Heart right ventricle (tissue), 16 donors: Measurements from ENCODE around the gene PPP1R2. TPM values are rescaled to one million over a fixed set of nuclear protein-coding genes. Genes with fewer than 3 reads are reported as not detected.

Experiments
- ATAC-seq, 8 donors: fragments of 200-7000 bp; cut with Tn5 transposase; one replicate each; pipeline ENCODE4 v1.9.1; 2020; ENCODE audit warnings: mild to moderate bottlenecking in 8 of 8, moderate library complexity in 8 of 8, moderate number of reproducible peaks in 1 of 8
- DNase-seq, 2 donors: peaks; one replicate each; pipeline ENCODE4 v3.0.0-alpha.2; 2020
- H3K27ac ChIP-seq, 10 donors: fragments of 200-600 bp; sonication (generic) in 2 of 10; one replicate each; pipeline versions ENCODE4 v1.5.0 to v1.8.0; 2020 to 2022; ENCODE audit warnings: mild to moderate bottlenecking in 3 of 10
- H3K27me3 ChIP-seq, 7 donors: fragments of 200-600 bp; one replicate each; pipeline ENCODE4 v1.8.0; 2021 to 2022; ENCODE audit warnings: mild to moderate bottlenecking in 2 of 7
- H3K36me3 ChIP-seq, 9 donors: fragments of 200-600 bp; sonication (generic) in 1 of 9; one replicate each; pipeline versions ENCODE4 v1.5.0 to v1.8.0; 2020 to 2022; ENCODE audit warnings: mild to moderate bottlenecking in 2 of 9
- H3K4me1 ChIP-seq, 9 donors: fragments of 200-600 bp; sonication (generic) in 1 of 9; one replicate each; pipeline versions ENCODE4 v1.5.0 to v1.8.0; 2020 to 2022; ENCODE audit warnings: mild to moderate bottlenecking in 4 of 9
- H3K4me3 ChIP-seq, 10 donors: fragments of 200-600 bp; sonication (generic) in 2 of 10; one replicate each; pipeline versions ENCODE4 v1.5.0 to v1.8.0; 2020 to 2022; ENCODE audit warnings: mild to moderate bottlenecking in 7 of 10, moderate library complexity in 2 of 10
- H3K9me3 ChIP-seq, 11 donors: fragments of 200-600 bp in 10 of 11; sonication (generic) in 2 of 11; one replicate each; pipeline versions ENCODE4 v1.5.0 to v1.8.0; 2013 to 2022; ENCODE audit warnings: mild to moderate bottlenecking in 2 of 11, control low read depth in 1 of 11, moderate library complexity in 1 of 11
- WGBS, 2 donors: extraction: QIAGEN DNeasy Blood & Tissue Kit; methylation state at CpG; one replicate each; pipeline ENCODE4 v1.1.7; 2013; ENCODE audit warnings: inconsistent platforms in 1 of 2; 5-methylcytosine and 5-hydroxymethylcytosine counted together
- intact Hi-C, 10 donors: fragments of 100-400 bp; cut with DNase I; formaldehyde crosslinking; loops; one replicate each; pipeline versions ENCODE4 v1.11.1 to v1.14.2; 2022
- polyA plus RNA-seq, 2 donors: library from polyadenylated mRNA; stranded (reverse); fragments of 200-250 nt; gene quantifications; one replicate each; pipeline ENCODE4 v1.2.3, GENCODE V29; 2013
- total RNA-seq, 10 donors: library from RNA; stranded (reverse); fragmentation: NEBNext Ultra II Directional in 3 of 10; extraction: Animal tissue kit (Norgen Biotek cat#: 25700) in 3 of 10; gene quantifications; one replicate each; pipeline versions ENCODE4 v1.2.1 to v1.2.4, GENCODE V29; 2021 to 2023
- TF ChIP-seq, protein P1 (sequence below), 9 donors: fragments of 200-600 bp; sonication (generic) in 2 of 9; IDR thresholded peaks; one replicate each; pipeline versions ENCODE4 v1.5.0 to v1.8.0; 2021 to 2022; ENCODE audit warnings: antibody characterized with exemption in 9 of 9, mild to moderate bottlenecking in 5 of 9, moderate library complexity in 1 of 9
- donor health status: Arrhythmogenic right ventricular cardiomyopathy.
- donor health status: ischemic (EF 13 %, LVEDD 7.1; RV severe dilation, severe dysfunction).
- donor health status: healthy with polysubstance abuse.
- donor health status: DM: no; HTN: yes; CAD: no.
- donor health status: DM: no; HTN: no; CAD: no.
- donor health status: ischemic (EF 25% LVEDD 6.9; RV normal size, moderate dysfunction).
- donor health status: ischemic (EF 25% LVEDD 5.7; RV mildly dilated, moderate dysfunction).
- donor health status: healthy.
- donor health status: DM: yes; HTN: yes; CAD: no.
- donor health status: Ischemic cardiomyopathy.
- donor health status: ischemic (EF 35%, LVEDD 5.7; RV mildly dilated, moderate dysfunction).
- donor health status: nonischemic (EF 11% LVEDD 7.7; RV severe dilation, severe dysfunction).
- donor health status: DM: yes; HTN: yes; CAD: no.
- donor health status: PGD.
- donor health status: ischemic (EF 29% LVEDD 5.4; RV normal size, mild dysfunction).
- donor health status: nonischemic (EF 23%, LVEDD 6.1; RV moderate dilation, normal function).

The PPP1R2 gene
- total and polyA plus RNA-seq, 12 donors: 15.4 to 55.2 (median 40.3) TPM

GRCh38 chr3:195587824-195588223 lies 44.7 kb upstream of the PPP1R2 start:
- no peak overlapping the region for H3K27ac ChIP-seq
- H3K27me3 ChIP-seq: peaks cover 0 to 25% (median 0%) of the 10 kb centered on the region in 7 donors
- peaks cover 0 to 11% (median 0%) of the 10 kb centered on the region in 11 donors for H3K9me3 ChIP-seq
- H3K36me3 ChIP-seq: no peaks in the 10 kb centered on the region
- intact Hi-C loops: no loop called here
- no peak for DNase-seq
- peaks cover 0 to 23% (median 7%) of the 10 kb centered on the region in 9 donors for H3K4me1 ChIP-seq
- TF ChIP-seq, protein P1, sequence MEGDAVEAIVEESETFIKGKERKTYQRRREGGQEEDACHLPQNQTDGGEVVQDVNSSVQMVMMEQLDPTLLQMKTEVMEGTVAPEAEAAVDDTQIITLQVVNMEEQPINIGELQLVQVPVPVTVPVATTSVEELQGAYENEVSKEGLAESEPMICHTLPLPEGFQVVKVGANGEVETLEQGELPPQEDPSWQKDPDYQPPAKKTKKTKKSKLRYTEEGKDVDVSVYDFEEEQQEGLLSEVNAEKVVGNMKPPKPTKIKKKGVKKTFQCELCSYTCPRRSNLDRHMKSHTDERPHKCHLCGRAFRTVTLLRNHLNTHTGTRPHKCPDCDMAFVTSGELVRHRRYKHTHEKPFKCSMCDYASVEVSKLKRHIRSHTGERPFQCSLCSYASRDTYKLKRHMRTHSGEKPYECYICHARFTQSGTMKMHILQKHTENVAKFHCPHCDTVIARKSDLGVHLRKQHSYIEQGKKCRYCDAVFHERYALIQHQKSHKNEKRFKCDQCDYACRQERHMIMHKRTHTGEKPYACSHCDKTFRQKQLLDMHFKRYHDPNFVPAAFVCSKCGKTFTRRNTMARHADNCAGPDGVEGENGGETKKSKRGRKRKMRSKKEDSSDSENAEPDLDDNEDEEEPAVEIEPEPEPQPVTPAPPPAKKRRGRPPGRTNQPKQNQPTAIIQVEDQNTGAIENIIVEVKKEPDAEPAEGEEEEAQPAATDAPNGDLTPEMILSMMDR (IDR thresholded peaks at IDR 0.05): no peak
- 69 to 77% methylated on average over 5 of the region's 5 CpGs for WGBS, 2 donors
- ATAC-seq: no peak
- no peak overlapping the region for H3K4me3 ChIP-seq

DNA sequence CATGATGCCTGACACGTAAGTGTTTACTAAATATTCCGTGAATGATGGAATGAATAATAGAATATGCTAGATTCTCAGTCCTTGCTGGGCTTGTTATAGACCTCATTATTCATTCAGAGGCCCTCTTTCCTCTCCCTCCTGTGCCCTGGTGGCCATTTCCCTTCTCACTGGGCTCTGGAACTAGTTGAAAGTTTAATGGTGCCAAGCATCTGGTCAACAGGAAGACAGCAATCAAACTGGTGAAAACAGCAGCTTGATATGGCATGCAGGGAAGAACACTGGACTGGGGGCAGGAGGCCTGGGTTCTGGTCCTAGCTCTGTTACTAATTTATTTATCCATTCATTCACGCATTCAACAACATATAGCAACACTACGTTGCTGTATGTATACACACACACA lies 44.3 kb upstream of the PPP1R2 start:
- Histone ChIP-seq H3K36me3 (no peaks in the 10 kb centered on the region), H3K4me1 (peaks cover 0 to 23% (median 9%) of the 10 kb centered on the region in 9 donors), H3K27me3 (peaks cover 0 to 25% (median 0%) of the 10 kb centered on the region in 7 donors), H3K27ac (no peak overlapping the region), H3K9me3 (peaks cover 0 to 11% (median 0%) of the 10 kb centered on the region in 11 donors), H3K4me3 (no peak overlapping the region)
- intact Hi-C loops: no loop called here
- no peak for ATAC-seq
- 82 to 91% methylated on average over 4 of the region's 4 CpGs for WGBS, 2 donors
- DNase-seq: no peak
- TF ChIP-seq, protein P1 (IDR thresholded peaks at IDR 0.05): no peak

DNA sequence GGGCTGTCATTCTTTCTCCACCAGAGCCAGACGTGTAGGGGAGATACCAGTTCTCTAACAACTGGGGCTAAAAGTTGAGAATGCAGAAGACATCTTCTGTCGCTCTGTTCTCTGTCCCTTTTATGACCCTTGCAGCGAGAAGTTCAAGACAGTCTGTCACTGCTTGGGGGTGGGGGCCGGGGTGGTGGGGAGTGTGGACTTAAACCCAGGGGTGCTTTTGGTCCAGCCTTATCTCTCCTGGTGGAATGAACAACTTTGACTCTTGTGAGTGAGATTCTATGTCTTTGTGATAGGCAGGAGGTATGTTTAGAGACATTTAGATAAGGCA lies 41.4 kb upstream of the PPP1R2 start:
- peaks cover 0 to 7% (median 0%) of the 10 kb centered on the region in 11 donors for H3K9me3 ChIP-seq
- DNase-seq (no peak), ATAC-seq (peak in 1 of 8 donors; percentile 7)
- H3K4me3 ChIP-seq: peak overlapping the region in 5 of 10 donors; percentile 31 to 48 (median 47)
- intact Hi-C loops: no loop called here
- peak overlapping the region; percentile 21 to 83 (median 66) for H3K27ac ChIP-seq
- TF ChIP-seq, protein P1 (IDR thresholded peaks at IDR 0.05): no peak
- peaks cover 0 to 25% (median 0%) of the 10 kb centered on the region in 7 donors for H3K27me3 ChIP-seq
- H3K4me1 ChIP-seq: peaks cover 0 to 42% (median 16%) of the 10 kb centered on the region in 9 donors
- 48 to 51% methylated on average over 4 of the region's 4 CpGs for WGBS, 2 donors
- peaks cover 0 to under 1% (median 0%) of the 10 kb centered on the region in 9 donors for H3K36me3 ChIP-seq

DNA sequence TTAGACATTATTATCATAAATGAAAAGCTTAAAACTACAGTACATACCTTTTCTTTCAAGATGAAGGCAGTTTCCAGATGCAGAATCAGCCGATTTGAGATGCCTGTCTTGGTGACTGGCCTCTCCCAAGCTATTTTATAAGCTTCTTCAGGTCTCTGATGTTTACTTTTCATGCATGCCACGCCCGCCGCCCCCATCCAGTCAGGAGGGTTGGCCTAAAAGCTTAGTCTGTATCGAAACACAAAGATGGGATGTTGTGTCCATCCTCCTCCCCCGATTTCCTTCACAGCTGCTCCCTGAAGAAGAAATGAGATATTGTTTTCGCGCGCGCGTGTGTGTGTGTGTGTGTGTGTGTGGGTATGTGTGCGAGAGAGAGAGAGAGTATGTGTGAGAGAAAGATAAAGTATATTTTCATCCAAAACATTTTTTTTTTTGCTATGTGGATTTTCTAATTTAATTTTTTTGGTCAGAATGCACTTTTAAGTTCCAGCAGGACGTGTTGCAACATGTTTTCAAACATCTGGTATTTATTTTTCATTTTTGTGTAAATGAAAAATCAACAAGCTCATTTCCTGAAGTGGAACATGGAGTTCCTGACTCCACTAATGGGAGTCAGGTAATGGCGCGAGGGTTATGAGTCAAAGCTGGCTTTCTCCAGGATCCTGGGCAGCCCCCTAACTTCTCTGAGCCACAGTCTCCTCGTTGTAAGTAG lies 40.9 kb upstream of the PPP1R2 start, which contains the start of gene APOD:
TSS of gene APOD (minus strand) at position 110 of the 712 bp plus-strand sequence. CDS start 4,479 bp downstream, outside the sequence.
- WGBS, 2 donors: 35 to 49% methylated on average over 16 of the region's 16 CpGs
- peak; percentile 57 to 78 for DNase-seq
- TF ChIP-seq, protein P1 (IDR thresholded peaks at IDR 0.05): no peak
- ATAC-seq: peak; percentile 73 to 91 (median 86)
- Histone ChIP-seq H3K36me3 (peaks cover 0 to 6% (median 0%) of the 10 kb centered on the region in 9 donors), H3K27me3 (peaks cover 0 to 24% (median 0%) of the 10 kb centered on the region in 7 donors), H3K4me1 (peaks cover 0 to 42% (median 16%) of the 10 kb centered on the region in 9 donors), H3K4me3 (peak within 1 kb of the TSS in 8 of 10 donors; percentile 20 to 48 (median 38)), H3K27ac (peak within 1 kb of the TSS; percentile 21 to 83 (median 66)), H3K9me3 (peaks cover 0 to 2% (median 0%) of the 10 kb centered on the region in 11 donors)
- intact Hi-C loops: no loop called here
